Measurements from ENCODE around the gene ZSCAN9.

ZSCAN9 gene

DNA sequence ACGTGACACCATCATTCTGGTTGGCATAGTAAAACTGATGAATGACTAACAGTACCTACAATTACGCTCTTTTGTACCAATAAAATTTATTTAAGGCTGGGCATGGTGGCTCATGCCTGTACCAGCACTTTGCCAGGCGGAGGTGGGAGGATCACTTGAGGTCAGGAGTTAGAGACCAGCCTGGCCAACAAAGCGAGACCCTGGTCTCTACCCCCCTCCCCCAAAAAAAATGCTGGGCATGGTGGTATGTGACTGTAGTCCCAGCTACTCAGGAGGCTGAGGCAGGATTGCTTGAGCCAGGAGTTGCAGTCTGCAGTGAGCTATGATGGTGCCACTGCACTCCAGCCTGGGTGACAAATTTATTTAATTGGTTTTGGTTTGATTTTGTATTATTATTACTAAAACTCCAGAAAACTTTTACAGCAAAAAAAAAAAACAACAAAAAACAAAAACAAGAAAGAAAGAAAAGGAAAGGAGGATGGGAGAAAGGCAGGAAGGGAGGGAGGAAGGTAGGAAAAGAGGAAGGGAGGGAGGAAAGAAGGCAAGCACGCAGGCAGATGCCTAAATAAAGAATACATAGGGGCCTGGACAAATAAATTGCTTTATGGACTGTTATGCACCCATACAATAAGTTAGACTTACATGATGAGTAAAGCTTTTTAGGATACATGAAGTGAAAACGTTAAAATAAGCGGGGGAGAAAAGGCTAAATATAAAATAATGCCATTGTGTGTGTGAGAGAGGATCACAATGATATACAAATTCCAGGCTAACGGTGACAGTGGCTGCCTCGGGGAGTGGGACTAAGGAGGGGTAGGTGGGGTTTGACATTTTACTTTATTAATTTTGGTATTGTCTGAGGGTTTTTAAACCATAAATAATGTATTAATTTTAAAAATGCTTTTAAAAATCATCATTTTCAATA is 682 bp upstream of the ZSCAN9 start:
- DNase-seq = no peak

DNA sequence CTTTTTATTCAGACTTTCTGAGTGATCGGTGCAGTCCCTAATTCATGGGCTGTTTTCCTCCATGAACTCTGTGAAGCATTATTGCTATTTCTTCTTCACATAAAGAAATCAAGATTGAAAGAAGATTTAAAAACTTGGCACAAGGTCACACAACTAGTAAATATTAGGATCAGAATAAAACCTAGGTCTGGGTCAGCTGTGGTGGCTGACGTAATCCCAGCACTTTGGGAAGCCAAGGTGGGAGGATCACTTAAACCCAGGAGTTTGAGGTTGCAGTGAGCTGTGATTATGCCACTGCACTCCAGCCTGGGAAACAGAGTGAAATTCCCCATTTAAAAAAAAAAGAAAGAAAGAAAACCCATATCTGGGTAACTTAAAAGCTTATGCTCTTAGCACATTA is 1.4 kb downstream of the ZSCAN9 start:
- no peak for DNase-seq

GRCh38 chr6:28232785-28233184 is 7.7 kb downstream of the ZSCAN9 start:
- no peak for DNase-seq

DNA sequence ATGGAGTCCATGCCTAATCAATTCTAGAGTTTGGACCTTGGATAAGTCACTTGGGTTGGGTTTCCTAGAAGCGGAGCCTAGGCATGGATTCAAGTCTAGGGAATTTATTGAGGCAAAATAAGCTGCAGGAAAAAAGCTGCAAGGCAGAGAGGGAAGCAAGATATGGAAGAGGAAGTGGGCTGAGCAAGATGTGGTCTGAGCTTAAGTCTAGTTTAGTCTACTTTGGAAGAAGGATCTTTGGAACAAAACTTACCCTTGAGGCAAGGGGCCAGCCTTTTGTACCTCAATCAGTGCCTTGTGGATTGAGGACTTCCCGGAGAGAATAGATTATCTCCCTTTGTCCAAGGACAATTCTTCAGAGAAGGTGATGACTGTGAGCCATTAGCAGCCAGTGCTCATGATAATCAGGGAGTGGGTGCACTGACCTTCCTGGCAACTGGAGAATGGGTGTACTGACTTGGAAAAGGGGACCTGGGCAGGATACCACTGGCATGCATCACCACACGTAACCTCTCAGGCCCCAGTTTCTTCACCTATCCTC is 10.9 kb downstream of the ZSCAN9 start:
- peak in 1 of 2 donors; percentile 10 for DNase-seq

- no peak for DNase-seq
Observed at GRCh38 chr6:28239636-28240035, 14.6 kb downstream of the ZSCAN9 start.

DNA sequence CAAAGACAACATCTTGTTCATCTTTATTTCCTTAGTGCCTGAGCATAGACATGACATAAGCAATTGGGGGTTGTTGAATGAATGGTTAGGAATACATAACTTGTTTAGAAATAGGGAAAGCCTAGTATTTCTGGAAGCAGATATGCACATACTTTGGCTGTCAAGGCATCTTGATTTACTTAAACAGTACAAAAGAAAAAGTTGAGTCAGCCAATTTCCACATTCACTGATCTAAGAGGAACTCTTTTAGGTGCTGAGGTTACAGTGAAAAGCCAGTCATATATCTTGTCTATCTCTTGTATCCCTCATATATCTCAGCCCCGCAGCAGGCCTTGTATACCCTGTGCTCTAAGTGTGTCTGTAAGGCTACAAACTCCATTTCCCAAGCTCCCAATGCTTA is 15.4 kb downstream of the ZSCAN9 start:
- no peak for DNase-seq

- DNase-seq = no peak
Observed at GRCh38 chr6:28243946-28244345, 18.9 kb downstream of the ZSCAN9 start.

GRCh38 chr6:28245206-28245941 is 20.3 kb downstream of the ZSCAN9 start:
- no peak for DNase-seq

DNA sequence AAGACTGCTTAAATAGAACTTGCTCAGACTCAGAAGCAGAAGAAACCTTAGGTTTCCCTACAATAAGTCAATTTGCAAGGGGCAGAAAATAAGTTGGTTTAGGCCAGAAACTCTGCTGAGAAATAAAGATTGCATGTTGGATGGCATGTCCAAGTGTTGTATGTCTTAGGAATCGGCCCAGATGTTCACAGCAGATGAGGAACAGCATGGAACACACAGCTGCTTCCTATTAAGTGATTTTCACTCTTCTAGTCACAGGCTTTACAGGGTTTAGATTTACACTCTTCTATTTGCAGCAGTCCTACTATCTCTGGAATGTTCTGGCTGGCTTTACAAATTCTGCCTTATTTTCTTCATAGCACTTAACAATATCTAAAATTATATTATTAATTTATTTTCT is 23.8 kb downstream of the ZSCAN9 start:
- DNase-seq = no peak

DNA sequence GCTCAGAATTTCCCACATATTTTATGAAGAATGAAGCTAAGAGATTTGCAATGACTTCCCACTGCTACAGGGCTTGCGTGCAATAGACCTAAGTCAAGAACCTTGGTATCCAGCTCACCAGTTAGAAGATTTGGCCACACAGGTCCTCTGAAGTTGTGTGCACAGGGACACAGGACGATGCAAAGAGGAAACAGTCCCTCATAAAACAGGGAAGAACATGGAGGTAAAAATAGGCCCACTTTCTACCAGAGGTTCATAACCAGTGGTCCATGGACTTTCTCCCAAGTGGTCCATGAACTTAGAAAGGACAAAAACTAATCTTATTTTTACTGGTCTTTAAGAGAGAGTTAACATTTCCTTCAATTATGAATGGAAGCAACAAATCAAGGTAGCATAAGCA is 25.7 kb downstream of the ZSCAN9 start:
- DNase-seq = no peak

- peak in 1 of 2 donors; percentile 25 for DNase-seq
Observed at GRCh38 chr6:28251661-28252008, 26.6 kb downstream of the ZSCAN9 start.

GRCh38 chr6:28252009-28252975 is 27.2 kb downstream of the ZSCAN9 start, which contains the start of gene ZKSCAN4:
TSS of gene ZKSCAN4 (minus strand) at chr6:28252269. CDS start at chr6:28251980, 289 bp downstream.
- DNase-seq = peak; percentile 87 to 89

DNA sequence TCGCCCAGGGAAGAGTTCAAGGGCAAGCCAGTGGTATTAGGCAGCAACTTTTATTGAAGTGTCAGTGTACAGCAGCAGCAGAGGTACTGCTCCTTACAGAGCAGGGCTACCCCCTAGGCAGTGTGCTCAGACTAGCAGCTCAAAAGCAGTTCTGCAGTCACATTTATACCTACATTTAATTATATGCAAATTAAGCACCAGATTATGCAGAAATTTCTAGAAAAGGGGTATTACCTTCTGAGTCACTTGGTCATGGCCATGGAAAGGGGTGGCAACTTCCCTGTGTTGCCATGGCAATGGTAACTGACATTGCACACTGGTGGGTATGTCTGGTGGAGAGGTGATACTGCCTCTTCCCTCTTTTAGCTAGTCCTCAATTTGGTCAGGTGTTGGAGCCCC is 29.0 kb downstream of the ZSCAN9 start:
- peak in 1 of 2 donors; percentile 11 for DNase-seq

- no peak for DNase-seq
Observed at GRCh38 chr6:28257042-28257441, 32.0 kb downstream of the ZSCAN9 start.

DNA sequence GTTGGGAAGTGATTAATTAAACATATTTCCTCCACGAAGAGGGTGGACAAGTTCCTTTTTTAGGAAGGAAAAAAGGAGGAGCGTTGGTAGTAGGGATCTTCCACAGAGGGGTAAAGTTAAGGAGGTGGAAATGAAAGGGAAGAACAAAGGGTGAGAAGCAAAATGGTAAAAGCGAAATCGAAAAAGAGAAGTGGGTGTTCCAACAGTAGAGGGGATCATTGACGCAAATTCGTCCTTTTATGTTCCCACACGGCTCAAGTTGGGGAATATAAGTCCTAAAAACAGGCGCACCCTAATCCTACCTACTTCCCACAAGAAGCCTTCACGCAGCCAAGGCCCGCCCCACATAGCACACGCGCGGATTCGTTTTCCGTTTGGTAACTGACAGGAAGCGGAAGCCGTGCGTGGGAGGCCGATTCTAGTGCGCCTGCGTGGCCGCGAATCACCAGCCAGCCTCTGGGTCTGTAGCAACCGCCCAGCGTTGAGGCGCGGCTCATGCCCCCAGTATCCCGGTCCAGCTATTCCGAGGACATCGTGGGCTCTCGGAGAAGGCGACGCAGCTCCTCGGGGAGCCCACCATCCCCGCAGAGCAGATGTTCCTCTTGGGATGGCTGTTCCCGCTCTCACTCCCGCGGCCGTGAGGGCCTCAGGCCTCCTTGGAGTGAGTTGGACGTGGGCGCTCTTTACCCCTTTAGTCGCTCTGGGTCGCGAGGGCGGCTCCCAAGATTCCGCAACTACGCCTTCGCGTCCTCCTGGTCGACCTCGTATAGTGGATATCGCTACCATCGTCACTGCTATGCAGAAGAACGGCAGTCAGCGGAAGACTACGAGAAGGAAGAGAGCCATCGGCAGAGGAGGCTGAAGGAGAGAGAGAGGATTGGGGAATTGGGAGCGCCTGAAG is 34.1 kb downstream of the ZSCAN9 start, which contains the start of gene NKAPL:
NKAPL (plus strand) TSS at position 421 of the 901 bp plus-strand sequence; CDS start at position 496, 75 bp downstream.
- DNase-seq = peak; percentile 90 to 94

- DNase-seq = no peak
Observed at GRCh38 chr6:28263922-28264321, 38.8 kb downstream of the ZSCAN9 start.

DNA sequence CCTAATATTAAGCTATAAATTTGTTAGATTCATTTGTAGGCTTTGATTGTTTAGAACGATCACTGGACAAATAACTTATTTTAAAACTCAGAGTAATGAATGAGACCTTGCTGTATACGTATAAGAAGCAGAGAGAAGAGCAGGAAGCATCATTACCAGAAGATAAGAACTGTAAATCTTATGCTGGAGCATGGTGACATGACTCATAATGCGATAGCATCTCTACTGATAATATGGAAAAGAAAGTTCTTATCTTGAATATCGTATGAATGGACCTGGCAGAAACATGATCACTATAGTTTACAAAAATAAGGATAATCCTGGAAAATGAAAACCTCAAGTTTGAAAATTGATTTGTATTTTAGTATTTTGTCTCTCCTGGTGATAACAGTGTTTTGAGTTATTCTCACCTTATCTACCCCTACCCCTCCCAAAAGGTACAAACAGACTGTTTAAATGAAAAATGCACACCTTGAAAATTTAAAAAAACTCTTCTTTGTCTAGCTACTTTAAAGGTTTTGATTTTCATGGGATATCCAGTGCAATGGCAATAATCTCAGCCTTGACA is 39.8 kb downstream of the ZSCAN9 start:
- no peak for DNase-seq

DNA sequence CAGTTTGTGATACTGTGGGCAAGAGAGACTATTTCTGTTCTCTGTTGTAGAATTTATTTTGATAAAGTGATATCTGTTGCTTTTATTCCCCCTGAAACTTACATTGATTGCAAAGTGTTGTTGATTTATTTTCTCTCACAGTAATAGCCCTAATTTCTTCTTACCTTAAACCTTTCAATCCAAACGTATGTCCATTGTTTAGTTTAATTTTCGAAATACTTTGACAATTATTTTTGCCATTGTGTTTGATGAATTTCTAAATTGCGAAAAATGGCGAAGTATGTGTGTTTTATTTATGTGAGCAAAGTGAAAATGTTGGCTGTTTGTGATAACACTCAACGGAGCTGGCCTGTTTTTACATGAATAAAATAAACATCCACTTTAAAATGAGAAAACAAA is 41.5 kb downstream of the ZSCAN9 start:
- no peak for DNase-seq

DNA sequence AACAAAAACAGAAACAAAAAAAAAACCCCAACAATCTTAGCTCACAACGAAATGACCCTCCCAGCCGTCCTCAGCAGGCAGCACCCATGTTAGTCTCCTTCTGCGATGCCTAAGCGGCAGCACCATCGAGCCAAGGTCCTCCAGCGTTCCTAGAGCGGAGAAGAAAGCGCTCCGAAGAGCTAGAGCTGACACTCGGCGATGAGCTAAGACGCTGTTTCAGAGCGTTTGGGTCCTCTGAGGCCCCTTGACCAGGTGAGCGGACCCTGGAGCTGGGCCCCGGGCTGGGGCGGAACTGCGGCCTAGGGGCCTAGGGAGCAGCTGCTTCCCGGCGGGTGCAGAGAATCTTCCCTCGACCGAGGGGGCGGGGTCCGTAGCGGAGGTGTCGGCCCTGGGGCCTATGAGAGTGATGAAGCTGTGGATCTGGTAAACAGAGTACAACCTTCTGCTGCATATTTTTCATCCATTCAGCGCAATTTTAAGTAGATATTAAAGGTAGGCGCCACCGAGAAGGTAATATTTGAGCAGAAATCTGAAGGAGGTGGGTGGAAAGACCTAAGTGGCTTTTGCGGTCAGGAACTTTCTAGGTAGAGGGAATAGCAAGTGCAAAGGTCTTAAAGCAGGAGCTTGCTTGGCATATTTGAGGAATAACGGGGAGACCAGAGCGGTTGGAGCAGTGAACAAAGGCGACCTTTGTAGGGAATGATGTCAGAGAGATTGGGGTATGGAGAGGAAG is 42.1 kb downstream of the ZSCAN9 start, which contains the start of gene ZSCAN26:
ZSCAN26 (plus strand) TSS at position 182 of the 733 bp plus-strand sequence. CDS start 4,777 bp downstream, outside the sequence.
- DNase-seq = peak; percentile 86 to 89

DNA sequence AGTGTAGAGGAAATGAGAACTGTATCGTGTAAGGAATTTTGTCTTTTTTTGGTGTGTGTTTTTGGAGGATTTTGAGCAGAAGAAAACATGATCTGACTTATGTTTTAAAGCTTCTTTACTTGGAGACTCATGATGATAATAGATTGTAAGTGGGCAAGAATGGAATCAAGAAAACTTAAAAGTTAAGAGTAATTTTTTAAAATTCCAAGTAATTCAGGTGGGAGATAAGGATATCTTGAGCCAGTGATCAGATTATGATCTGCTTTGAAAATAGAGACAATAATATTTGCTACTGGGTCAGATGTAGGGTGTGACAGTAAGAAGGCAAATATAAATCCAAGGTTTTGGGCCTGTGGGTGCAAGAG is 42.6 kb downstream of the ZSCAN9 start:
- DNase-seq = no peak
